SK-MEL-5 (cell line): ENCODE measurements around the gene TNRC6B. TPM values are rescaled to one million over a fixed set of nuclear protein-coding genes. Genes with fewer than 3 reads are reported as not detected.
"Not testable (repeated sequence)": the region's sequence is repeated elsewhere in the genome, so short reads cannot be mapped to it uniquely, and the experiment has no call there.

ENCODE experiments used
- DNase-seq: peaks from one replicate; pipeline ENCODE4 v3.0.0-alpha.2; 2016; ENCODE audit warnings: low read depth, low spot score
- in situ Hi-C: cut with HindIII; loops from 2 replicates; pipeline ENCODE4 v1.10.0; 2016; ENCODE audit warnings: low sequenced_read_pairs, high pct_unique_total_duplicates, low pct_unique_long_range_greater_than_20kb
- total RNA-seq: library from RNA; depleted of rRNA; stranded (reverse); fragments of >200 nt; shearing (Covaris generic); gene quantifications from 2 replicates; pipeline ENCODE4 v1.2.3, GENCODE V29; 2014

The TNRC6B gene
- total RNA-seq, 1 experiment from 2014 or later, result 27.9 TPM

- in situ Hi-C loops, result no loop called here
- no peak for DNase-seq
Measured at GRCh38 chr22:40347300-40347699, 169.6 kb downstream of the TNRC6B start.

GRCh38 chr22:40348025-40348658 lies 170.4 kb downstream of the TNRC6B start:
- DNase-seq, result peak; percentile 69
- in situ Hi-C loops, result no loop called here

GRCh38 chr22:40352763-40353162 lies 175.0 kb downstream of the TNRC6B start:
- in situ Hi-C loops, result no loop called here
- DNase-seq, result no peak

- in situ Hi-C loops, result no loop called here
- no peak for DNase-seq
Measured at GRCh38 chr22:40361100-40361499, 183.4 kb downstream of the TNRC6B start.

DNA sequence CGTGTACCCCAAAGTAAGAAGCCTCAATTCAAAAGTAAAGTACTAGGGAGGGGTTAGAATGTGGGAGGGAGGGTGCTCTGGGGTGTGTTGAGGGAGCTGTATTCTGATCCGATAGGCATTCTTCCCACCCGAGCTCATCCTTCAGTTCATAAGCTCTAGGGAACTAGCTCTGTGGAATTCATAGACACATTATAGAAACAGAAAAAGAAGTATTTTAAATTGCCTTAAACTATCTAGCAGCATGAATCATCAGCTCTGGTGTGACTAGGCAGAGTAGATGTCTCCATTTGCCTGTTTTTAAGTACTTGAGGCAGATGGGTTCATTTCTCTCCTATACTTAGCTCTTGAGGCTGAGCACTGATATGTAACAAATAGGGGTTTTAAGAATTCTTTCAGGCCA lies 185.3 kb downstream of the TNRC6B start:
- in situ Hi-C loops, result no loop called here

GRCh38 chr22:40364431-40364830 lies 186.7 kb downstream of the TNRC6B start:
- DNase-seq, result no peak
- in situ Hi-C loops, result no loop called here

More for the DNA sequence above, 185.3 kb downstream of the TNRC6B start:
- DNase-seq, result no peak

- in situ Hi-C loops, result no loop called here
- no peak for DNase-seq
Measured at GRCh38 chr22:40366068-40366467, 188.3 kb downstream of the TNRC6B start.

DNA sequence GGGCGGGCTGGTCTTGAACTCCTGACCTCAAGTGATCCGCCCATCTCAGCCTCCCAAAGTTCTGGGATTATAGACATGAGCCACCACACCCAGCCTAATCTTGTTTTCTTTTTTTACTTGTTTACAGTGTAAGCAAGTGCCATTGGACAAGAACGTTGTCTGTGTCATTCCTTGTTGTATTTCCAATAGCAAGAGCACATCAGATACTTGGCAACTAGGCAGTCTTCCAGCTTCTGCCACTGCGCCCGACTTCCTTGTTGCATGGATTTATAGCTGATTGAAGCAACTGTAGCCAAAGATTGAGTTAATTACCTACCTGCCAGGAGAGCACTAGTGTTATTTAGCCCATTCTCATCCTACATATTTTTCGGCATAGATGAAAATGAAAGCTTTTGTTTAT lies 189.6 kb downstream of the TNRC6B start:
- in situ Hi-C loops, result no loop called here
- DNase-seq, result no peak

DNA sequence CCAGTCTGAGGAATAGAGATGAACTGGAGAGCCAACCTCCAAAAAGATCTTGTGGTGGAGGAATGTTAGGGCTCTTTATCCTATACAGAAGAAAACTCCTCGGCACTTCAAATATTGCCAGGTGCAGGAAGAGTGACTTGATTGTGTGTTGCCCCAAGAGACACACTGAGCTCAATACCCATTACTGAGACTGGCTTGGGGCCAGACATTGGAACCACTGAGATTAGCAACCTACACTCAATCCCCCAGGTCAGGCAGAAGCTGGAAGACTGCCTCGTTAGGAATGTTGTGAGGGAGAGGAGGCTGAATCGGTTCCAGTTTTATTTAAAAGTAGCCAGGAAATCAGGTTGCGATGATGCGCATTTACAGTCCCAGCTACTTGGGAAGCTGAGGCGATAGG lies 190.3 kb downstream of the TNRC6B start:
- DNase-seq, result no peak
- in situ Hi-C loops, result no loop called here

DNA sequence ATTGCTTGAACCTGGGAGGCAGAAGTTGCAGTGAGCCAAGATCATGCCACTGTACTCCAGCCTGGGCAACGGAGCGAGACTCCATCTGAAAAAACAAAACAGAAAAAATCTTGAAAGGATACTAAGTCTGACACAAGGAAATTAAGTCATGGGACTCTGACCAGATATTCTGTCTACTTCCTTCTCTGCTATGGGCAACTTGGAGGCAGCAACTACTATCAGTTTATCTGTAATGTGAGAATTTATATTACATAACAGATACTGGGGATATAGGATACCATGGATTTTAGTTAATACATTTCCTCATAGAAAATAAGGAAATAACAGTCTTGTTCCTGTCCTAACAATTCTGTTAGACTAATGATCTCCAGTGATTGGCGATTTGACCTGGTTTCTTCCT lies 191.1 kb downstream of the TNRC6B start:
- in situ Hi-C loops, result no loop called here
- DNase-seq, result no peak

- in situ Hi-C loops, result no loop called here
- no peak for DNase-seq
Measured at GRCh38 chr22:40374567-40374966, 196.8 kb downstream of the TNRC6B start.

- in situ Hi-C loops, result no loop called here
- no peak for DNase-seq
Measured at GRCh38 chr22:40376149-40376548, 198.4 kb downstream of the TNRC6B start.

DNA sequence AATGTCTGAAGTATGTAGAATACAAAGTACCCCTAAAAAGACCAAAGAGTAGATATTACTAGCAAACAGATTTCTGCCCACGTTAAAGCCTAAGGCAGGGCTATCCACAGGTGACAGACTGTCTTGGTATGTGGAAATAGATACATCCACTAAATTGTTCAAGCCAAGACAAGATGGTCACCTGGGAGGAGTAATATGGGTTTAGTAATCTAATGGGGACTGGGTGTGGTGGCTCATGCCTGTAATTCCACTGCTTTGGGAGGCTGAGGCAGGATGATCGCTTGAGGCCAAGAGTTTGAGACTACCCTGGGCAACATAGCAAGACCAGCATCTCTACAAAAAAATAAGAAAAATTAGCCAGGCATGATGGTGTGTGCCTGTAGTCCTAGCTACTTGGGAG lies 200.2 kb downstream of the TNRC6B start:
- no peak for DNase-seq
- in situ Hi-C loops, result no loop called here

GRCh38 chr22:40378448-40378847 lies 200.7 kb downstream of the TNRC6B start:
- DNase-seq, in situ Hi-C loops: not testable (repeated sequence)

- no peak for DNase-seq
- in situ Hi-C loops, result no loop called here
Measured at GRCh38 chr22:40381461-40381860, 203.7 kb downstream of the TNRC6B start.

GRCh38 chr22:40383905-40384304 lies 206.2 kb downstream of the TNRC6B start:
- in situ Hi-C loops, result no loop called here
- DNase-seq, result no peak

DNA sequence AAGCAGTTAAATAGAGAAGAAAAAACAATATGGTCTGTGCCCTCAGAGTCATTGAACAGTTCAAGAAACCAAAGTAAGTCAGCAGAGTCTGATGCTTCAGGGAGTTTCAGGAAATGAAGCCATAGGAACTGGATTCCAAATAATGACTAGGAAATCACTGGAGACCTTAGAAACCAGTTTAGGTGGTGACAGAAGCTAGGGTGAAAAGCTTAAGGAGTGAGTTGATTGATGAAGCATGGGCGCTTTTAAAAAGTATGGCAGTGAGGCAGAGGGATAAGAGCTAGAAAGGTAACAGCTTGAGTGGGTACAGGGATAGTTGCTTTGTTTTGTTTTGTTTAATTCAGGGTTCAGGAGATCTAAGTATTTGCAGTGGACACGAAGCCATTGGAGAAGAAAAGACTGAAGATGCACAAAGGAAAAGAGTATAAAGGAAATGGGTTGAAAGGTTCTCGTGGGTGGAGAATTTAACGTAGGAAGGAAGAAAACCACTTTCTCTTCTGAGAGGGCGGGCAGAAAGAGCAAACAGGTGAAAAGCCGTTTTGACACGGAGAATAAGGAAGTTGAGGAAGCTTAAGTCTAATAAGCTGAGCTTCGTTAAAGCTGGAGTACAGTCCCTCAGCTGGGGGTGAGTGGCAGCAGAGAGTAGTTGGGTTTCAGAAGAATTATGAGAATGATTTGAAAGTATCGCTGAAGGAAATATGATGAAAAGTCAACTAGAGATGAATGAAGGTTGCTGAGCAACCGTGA lies 207.5 kb downstream of the TNRC6B start:
- in situ Hi-C loops, result no loop called here
- no peak for DNase-seq
